Ecto neural progenitor cell (in vitro differentiated cells): ENCODE results near the gene SCN4A.

Experiments
- DNase-seq: peaks from one replicate; pipeline ENCODE4 v3.0.0-alpha.2; 2018; ENCODE audit warnings: low spot score

Gene SCN4A

DNA sequence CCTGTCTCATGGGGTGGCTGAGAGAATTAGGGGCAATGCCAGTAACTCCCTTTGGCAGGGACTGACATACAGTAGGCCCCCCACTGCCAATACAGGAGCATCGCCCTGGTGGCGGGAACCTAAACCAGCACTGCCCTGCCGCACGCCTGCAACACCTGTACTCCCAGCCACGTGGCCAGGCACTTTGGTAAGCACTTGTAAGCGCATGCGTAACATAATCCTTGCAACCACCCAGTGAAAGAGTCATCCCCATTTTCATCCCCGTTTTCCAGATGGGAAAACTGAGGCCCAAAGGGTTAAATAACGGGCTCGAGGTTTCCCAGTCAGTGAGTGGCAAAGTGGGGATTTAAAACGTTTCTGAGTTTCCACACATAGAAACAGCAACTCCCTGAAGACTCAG lies 17.5 kb downstream of the SCN4A start:
- DNase-seq: no peak

DNA sequence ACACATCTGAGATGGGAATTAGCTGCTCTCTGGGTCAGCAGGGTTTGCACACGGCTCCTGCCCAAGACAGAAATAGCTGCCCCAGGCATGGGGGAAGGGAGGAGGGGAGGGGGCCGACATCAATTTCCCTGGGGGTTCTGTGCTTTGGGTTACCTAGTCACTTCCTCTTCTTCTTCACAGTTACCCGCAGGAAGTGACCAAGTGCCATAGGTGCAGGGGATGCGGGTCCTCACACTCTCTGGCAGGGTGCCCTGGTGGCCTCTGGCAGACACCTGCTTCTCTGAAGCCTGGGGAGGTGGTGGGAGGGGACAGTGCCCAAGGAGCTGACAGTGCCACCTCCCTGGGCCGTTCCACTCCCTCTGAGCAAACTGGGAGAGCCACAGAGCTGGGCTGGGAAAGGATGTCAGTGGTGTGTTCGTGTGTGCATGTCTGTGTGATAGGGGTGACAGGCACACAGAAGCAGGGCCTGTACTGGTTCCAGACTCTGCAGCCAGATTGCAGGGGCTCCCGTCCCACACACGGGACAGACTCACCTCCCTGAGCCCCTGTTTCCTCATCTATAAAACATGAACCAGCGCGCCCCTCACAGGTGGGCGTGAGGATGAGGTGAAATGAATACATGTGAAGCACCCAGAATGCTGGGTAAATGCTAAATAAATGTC lies 18.2 kb downstream of the SCN4A start:
- no peak for DNase-seq

DNA sequence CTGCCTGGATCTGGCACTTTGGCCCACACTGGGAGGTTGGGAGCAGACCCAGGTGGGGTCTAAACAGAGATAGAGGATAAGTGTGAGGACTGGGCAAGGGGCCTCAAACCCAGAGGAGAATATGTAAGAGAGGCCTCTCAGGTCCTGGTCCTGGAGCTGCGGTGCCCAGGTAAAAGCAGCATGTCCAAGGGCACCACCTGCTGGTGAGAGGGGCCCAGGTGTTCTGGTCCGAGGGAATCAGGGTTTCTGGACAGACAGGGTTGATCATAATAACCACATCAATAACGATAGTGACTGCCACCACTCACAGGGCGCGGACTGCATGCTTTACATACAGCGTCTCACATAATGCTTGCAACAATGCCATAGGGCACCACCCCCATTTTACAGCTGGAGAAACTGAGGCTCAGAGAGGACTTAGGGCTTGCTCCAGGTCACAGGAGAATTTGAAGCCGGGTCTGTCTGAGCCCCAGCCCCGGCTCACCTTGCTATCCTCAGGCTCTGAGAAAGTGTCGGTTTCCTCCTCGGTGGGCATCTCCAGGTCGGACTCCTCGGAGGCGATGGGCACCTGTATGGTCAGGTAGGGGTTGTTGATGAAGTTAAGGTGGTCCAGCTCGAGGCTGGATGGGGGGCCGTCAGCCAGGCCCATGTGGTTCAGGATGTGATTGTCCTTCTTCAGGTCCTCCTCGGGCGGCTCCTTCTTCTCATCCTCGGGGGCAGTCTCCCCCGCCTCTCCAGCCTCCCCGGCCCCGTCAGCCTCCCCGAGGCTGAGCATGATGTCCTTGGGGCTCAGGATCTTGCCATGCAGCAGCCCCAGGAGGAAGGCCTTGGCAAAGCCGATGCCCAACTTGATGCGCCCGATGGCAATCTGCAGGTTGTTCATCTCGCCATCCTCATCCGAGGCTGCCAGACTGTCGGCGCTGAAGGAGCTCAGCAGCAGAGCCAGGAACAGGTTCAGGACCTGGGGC lies 21.5 kb downstream of the SCN4A start:
- DNase-seq: no peak

DNA sequence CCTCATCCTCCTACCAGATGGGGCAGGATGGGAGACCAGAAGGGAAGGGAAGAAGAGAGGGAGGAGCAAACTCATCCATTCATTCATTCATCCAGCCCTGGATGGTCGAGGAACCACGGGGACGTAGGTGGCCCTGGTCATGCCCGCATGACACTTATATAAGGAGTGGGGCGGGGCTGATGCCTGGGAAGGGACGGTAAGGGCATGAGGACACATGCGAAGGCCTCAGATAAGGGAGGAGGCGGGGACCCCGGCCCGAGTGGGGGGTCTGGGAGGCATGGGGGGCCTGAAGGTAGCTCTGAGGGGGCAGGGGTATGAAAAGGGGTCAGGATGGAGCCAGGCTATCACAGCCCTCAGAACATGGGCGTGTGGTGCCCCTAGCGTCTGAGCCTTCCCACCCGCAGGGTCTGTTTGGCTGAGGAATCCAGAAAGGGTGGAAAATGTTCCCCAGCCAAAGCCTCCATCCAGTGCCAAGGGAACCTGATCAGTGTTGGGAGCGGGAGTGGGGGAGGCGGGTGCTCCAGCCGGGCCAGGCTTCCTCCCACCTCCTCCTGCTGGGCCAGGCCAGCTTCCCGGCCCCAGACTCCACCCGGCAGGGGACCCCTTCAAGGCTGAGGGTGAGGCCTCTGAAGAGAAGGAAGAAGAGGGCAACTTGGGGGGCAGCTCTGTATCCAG lies 23.0 kb downstream of the SCN4A start:
- no peak for DNase-seq

DNA sequence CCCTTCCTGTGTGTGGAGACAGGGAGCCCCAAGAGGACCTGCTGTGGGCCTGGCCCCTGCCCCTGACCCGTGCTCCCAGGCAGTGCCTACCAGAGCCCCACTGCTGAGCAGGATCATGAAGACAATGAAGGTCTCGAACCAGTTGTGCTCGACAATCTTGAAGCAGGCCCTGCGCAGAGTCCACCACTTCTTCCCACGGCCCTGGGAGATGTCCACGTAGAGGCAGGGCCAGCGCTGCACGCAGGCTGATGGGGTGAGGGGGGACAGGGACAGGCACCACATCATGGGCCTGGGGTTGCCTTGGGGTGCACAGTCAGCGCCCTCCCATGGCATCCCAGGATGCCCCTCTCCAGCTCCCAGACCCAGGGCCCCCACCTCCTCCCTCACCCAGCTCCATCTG lies 24.2 kb downstream of the SCN4A start:
- no peak for DNase-seq

DNA sequence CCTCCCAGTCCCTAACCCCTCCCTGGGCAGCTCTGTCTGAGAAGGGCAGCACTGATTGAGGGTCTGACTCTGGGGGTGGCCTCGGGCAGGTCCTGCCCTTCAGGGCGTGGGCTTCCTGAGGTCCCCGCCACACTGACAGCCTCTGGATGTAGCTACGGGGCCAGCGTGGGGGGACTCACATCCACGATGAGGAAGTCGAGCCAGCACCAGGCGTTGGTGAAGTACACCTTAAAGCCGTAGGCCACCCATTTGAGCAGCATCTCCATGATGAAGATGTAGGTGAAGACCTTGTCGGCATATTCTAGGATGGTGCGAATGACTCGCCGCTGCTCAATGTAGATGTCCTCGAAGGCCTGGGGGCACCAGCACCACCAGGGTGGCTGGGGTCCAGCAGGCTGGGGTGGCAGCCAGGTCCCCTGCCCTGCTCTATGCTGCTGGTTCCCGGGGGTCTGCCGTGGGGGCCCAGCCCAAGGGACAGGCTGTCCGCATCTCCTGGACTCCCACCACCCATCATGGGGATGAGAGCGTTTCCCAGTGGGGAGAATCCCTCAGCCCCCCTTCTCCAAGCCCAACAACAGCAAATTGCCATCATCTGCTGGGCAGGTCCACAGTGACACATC lies 24.9 kb downstream of the SCN4A start:
- no peak for DNase-seq

DNA sequence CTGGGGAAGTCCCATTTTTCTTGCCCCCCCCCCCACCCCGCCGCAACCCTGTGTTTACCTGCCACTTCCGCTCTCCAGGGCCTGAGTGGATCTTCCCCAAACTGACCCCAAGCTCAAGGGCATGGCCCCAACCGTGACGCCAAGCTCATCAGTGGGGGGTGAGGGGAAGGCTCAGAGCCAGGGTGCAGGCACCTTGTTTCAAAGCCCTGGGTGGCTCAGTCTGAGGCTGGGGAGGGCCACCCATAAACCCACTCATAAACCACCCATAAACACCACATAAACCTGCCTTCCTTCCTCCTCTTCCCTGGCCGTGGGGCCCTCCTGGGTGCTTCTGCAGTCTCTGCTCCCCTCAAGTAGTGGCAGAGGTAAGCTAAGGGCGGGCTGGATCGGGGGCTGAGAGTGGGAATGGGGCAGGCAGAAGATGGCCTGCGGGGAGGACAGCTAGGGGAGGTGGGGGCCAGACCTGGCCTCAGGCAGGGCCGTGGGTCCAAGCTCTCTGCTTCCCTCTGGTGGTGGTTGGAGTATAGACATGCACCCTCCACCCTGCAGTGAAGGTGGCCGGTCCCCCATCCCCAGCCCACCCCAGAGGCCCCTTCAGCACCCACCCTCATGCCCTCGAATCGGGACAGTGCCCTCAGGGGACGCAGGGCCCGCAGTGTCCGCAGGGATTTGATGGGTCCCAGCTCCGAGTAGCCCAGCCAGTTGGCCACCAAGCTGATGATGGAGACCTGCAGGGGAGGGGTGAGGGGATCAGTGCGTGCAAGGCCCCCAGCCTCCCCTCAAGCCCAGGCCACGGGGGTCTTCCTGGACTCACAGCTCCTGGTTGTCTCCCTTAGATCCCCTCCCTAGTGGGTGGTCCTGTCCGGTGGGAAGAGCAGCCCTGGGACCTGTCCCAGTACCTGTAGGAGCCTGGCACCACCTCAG lies 26.0 kb downstream of the SCN4A start:
- peak; percentile 83 for DNase-seq

DNA sequence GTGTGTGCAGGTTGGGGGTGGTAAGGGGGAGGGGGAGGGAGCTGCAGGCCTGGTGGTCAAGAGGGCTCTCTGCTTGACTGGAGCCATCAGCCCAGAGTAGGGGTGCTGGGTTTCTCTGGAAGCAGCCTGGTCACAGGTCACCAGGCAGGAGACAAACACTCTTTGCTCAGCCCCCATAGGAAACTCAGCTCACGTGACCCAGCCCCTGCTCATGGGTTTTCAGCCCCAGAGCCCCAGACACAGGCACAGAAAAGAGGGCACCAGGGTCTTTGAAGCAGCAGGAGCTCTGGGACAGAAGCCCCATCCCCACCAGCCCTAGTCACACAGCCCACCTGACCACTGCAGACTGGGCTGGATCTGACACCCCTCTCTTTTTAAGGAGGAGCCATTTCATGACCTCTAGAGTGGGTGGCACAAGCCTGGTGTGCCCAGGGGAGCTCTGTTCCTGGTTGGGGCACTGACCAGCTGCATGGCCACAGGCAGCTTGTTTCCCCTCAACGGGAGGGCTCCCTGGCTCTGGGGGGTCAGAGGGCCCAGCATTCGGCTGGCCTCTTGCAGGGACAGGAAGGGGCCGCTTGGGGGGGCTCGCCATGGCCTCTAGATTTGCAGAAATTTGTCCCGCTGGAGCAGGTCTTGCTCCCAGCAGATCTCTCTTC lies 26.8 kb downstream of the SCN4A start:
- no peak for DNase-seq

DNA sequence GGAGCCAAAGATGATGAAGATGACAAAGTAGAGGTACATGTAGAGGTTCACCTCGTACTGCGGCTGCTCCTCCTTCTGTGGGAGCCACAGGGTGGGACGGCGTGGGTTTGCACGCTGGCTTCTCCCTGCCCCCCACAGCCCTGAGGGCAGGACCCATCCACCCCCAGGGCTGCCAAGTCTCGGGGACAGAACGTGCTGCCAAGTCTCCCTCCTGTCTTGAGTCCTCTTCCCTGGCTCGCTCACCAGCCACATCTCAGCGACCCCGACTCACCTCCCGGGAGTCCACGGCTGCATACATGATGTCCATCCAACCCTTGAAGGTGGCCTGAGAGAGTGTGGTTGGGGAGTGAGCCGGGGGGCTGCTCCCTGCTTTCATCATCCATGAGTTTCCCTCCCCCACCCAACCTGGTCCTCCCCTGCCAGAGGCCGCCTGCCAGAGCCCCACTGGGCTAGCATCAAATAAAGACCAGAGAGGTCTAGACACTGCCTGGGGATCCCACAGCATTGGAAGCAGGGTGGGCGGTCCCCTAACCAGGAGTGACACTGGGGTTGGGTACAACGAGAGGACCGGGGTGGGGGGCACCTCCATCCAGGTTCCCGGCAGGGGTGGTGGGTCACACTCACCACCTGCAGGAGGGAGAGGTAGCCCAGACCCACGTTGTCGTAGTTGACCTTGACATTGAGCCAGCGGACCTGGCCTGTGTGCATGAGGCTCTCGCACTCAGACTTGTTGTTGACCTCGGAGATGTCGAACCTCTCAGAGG lies 27.8 kb downstream of the SCN4A start:
- DNase-seq: no peak

DNA sequence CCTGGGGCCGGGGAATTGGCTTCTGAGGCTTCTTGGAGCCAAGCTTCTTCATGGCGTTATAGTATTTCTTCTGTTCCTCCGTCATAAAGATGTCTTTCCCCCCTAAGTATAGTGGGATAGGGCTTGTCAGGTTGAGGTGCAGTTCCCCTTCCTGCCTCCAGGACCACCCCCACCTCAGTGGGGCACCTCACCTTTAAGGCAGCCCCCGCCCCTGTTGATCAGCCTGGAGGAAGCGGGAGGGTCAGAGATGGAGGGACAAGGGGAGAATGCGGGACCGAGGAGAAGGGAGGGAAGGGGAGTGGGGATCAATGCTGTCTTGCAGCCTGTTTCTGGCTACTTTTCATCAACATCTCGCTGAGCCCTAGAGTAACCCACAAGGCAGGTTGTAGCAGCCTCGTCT lies 29.0 kb downstream of the SCN4A start:
- DNase-seq: no peak

DNA sequence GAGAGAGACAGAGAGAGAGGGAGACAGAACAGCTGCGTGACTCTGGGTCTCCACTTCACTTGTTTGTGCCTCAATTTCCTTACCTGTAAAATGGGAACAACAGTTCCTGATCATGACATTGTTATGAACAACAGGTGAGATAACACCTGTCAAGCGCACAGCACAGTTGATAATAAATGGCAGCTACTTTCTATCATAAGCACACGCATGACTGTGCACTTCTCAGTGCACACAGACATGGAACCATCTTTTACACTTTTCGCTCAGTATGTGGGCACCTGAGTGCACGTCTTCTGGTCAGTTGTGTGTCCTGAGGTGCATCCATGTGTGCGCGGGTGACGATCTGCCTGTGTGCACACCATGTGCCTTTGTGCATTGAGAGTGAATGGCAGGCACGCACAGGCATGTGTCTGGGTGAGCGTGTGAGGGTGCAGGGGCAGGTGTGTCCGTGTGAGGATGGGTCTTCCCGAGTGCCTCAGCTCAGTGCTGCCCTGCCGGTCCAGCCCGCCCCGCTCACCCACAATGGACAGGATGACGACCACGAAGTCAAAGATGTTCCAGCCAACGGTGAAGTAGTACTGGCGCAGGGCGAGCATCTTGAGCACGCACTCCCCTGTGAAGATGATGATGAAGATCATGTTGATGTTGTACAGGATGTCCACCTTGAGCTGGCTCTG lies 30.3 kb downstream of the SCN4A start:
- DNase-seq: no peak

DNA sequence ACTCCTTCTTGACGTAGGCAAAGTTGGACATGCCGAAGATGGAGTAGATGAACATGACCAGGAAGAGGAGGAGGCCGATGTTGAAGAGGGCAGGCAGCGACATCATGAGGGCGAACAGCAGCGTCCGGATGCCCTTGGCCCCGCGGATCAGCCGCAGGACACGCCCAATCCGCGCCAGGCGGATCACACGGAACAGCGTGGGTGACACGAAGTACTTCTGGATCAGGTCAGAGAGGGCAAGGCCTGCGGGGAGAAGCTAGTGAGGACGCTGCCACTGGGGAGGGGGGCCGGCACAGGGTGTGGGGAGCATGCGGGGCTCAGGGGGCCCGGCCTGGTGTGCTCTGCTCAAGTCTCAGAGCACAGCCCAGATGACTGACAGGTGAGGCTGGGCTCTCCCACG lies 31.0 kb downstream of the SCN4A start:
- DNase-seq: no peak

DNA sequence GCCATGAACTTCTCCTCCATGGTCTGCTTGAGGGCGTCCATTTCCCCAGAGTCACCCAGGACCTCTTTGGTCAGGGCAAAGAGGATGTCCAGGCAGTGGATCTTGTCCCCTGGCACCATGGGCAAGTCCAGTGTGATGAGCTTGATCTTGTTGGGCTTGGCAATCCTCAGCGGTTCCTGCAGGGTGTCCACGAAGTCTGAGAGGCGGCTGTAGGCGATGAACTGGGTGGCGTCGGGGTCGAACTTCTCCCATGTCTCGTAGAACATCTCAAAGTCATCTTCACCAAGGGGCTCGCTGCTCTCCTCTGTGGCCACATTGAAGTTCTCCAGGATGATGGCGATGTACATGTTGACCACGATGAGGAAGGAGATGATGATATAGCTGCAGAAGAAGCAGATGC lies 31.6 kb downstream of the SCN4A start:
- no peak for DNase-seq

DNA sequence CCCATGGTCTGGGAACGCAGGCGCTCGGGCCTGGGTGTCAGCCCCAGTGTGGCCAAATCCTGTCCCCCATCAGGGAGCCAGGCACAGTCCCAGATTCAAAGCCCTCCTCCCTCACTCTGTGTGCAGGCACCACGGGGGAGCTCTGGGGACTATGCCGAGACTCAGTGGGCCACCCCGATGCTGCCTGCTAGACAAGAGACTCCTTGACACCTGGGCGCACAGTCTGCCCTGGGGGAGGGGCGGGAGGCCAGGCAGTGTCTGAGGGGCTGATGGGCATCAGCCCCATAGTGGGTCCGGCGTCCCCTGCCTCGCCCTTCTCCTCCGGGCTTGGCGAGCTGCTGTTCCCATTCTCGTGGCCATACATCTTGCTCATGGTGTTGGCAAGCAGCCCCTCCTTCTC lies 32.1 kb downstream of the SCN4A start:
- DNase-seq: no peak

DNA sequence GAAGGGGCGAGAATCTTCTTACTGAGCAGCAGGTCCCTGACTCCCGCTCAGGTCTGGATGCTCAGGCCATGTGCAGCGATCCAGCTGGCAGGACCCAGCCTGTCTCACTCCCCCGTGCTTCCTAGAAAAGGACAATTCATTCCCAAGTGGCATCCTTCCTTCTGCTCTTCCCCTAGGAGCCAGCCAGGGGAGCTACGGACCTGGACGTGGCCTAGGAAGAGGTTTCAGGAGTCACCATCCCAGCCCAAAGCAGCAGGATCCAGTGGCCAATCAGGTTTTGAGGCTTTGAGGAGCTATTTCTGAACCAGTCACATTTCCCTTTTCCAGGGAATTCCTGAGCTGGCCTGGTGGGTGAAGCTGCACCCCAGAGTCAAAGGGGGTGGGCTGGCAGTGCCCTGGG lies 32.8 kb downstream of the SCN4A start:
- DNase-seq: no peak

DNA sequence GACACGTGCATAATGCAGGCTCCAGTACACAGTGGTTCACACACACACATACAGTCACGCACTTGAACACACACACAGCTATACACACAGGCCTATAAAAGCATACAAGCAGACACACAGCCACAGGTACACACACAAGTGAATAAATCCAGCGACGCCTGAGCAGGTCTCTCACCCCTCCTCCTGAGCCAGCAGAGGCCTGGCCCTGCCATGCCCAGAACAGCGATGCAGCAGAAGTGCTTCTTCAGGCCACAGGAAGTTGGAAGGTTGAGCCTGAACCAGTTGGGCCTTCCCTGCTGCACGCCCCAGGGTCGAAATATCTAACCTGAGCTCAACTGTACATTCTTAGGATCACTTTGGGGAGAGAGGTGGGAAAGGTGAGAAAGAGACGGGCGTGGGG lies 33.3 kb downstream of the SCN4A start:
- DNase-seq: no peak

DNA sequence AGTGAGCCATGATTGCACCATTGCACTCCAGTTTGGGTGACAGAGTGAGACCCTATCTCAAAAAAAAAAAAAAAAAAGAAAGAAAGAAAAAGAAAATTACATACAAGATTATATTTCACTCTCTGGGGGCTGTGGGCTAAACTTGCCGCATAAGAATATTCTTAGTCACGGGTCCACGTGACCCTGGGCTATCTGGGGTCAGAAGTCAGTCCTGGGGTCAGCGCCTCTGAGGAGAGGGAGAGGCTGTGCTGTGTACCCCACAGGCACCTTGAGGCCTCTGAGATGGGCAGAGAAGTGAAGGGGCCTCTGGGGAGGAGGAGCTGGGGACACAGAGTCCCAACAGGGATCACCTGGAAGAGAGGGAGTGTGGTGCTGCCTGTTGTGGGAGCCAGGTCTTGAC lies 34.8 kb downstream of the SCN4A start:
- no peak for DNase-seq

DNA sequence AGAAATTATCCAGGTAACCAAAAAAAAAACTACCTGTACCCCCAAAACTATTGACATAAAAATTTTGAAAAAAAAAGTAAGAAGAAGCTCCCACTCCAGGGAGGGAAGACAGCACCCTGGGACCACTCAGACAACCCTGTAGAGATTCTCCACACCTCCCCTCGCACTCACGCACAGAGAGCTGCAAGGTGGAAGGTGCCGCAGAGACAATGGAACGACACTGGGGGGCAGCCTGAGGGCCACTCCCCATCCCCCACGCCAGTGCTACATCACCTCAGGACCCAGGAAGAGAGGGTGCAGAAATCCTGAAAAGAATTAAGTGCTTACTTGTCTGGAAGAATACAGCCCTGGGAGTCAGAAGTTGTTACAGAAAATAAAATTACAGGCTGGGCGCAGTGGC lies 35.4 kb downstream of the SCN4A start:
- DNase-seq: no peak
